ENCODE measurements around the gene TTC6.

DNA sequence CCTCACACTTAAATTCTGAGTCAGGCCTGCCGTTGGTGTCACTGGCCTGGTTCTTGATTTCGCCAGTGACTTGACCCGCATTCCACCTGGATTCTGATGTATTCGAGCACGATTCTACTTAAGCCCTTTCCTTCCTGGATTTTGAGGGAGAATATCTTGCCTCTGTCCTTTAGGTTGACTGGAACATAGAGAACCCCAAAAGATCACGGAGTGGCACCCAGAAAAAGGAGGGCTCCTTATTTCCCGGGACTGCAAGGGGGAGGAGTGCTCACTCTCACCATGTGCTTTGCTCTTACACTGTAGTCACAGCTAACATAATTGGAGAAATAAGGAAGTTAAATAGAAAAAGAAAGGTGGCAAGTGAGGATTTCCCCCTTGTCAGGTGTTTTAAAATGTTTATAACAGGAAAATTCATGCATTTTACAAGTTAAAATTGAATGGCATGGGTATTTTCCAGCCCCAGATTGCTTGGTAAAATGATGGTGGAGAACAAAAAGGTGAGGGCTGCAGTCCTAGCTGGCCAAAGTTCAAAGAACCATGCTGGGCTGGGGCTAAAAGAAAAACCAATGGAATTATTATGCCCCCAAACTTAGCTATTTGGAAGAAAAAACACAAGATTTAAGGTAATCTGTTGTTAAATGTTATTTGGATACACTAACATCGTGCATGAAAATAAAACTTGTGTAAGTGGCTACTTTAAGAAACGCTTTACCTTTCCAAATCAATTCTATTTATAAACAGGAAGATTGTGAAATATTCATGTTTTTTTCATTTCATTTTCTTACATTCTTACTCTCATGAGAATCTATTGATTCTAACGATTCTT lies 9.2 kb upstream of the TTC6 start:
- no peak for TF ChIP-seq CTCF (IDR thresholded peaks at IDR 0.05; ENCODE audit: insufficient read depth, low read length)
- TF ChIP-seq POLR2AphosphoS5 (IDR thresholded peaks at IDR 0.05; ENCODE audit: low read depth) = no peak
- no peak for TF ChIP-seq SPI1 (IDR thresholded peaks at IDR 0.05; ENCODE audit: borderline replicate concordance, low read depth)
- TF ChIP-seq, protein P1, sequence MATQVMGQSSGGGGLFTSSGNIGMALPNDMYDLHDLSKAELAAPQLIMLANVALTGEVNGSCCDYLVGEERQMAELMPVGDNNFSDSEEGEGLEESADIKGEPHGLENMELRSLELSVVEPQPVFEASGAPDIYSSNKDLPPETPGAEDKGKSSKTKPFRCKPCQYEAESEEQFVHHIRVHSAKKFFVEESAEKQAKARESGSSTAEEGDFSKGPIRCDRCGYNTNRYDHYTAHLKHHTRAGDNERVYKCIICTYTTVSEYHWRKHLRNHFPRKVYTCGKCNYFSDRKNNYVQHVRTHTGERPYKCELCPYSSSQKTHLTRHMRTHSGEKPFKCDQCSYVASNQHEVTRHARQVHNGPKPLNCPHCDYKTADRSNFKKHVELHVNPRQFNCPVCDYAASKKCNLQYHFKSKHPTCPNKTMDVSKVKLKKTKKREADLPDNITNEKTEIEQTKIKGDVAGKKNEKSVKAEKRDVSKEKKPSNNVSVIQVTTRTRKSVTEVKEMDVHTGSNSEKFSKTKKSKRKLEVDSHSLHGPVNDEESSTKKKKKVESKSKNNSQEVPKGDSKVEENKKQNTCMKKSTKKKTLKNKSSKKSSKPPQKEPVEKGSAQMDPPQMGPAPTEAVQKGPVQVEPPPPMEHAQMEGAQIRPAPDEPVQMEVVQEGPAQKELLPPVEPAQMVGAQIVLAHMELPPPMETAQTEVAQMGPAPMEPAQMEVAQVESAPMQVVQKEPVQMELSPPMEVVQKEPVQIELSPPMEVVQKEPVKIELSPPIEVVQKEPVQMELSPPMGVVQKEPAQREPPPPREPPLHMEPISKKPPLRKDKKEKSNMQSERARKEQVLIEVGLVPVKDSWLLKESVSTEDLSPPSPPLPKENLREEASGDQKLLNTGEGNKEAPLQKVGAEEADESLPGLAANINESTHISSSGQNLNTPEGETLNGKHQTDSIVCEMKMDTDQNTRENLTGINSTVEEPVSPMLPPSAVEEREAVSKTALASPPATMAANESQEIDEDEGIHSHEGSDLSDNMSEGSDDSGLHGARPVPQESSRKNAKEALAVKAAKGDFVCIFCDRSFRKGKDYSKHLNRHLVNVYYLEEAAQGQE (IDR thresholded peaks at IDR 0.05; ENCODE audit: insufficient replicate concordance, low read depth) = no peak
- no peak for TF ChIP-seq GABPA (IDR thresholded peaks at IDR 0.05; ENCODE audit: low read depth)
